PC-3 (cell line): ENCODE results near the gene SDK2.

Experiments used
- CTCF ChIP-seq: fragments of 300-600 bp; sonication (generic); conservative IDR thresholded peaks from 2 replicates; pipeline ENCODE4 v1.5.1; 2017; ENCODE audit warnings: antibody characterized with exemption, low read depth, mild to moderate bottlenecking, low read length
- EZH2 ChIP-seq: fragments of 300-600 bp; sonication (generic); IDR thresholded peaks from one replicate; pipeline ENCODE4 v1.6.1; 2017; ENCODE audit warnings: antibody characterized with exemption, mild to moderate bottlenecking, low read length; ENCODE audit not compliant: unreplicated experiment
- EZH2phosphoT487 ChIP-seq: fragments of 300-600 bp; sonication (generic); IDR thresholded peaks from 2 replicates; pipeline ENCODE4 v1.6.1; 2018; ENCODE audit warnings: mild to moderate bottlenecking, antibody characterized with exemption, low read length, borderline replicate concordance

GRCh38 chr17:73387746-73388577 is 256.3 kb downstream of the SDK2 start:
- TF ChIP-seq CTCF = no peak
- no peak for TF ChIP-seq EZH2phosphoT487
- no peak for TF ChIP-seq EZH2
